HUDEP-2 (cell line): Measurements from ENCODE around the gene UBXN4.
A peak's percentile ranks its signal among the peaks of the same experiment; 100 is the strongest.
"Not testable (repeated sequence)": the region's sequence is repeated elsewhere in the genome, so short reads cannot be mapped to it uniquely, and the experiment has no call there.

Source experiments
- DNase-seq, 76 experiments: peaks; one replicate each; lab custom pipeline; 2025; ENCODE audit not compliant: unreplicated experiment in 76 of 76; lab: John Stamatoyannopoulos, UW

The UBXN4 gene

DNA sequence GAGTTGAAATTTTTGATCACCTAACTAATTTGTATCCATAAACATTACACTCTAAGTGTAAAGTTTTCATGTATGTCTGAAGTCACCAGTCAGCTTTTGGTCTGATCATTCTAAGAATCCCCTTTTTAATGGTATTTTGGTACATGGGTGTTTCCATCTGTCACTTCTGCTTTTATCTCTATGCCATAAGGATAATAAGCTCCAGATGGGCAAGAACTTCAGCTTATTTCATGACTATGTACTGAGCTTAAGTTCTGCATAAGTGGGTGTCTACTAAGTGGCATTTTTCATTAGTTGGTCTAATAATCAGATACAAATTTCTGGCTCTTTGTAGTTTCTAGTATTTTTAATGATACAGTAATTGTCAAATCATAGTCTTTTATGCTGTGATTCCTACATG is 20.4 kb downstream of the UBXN4 start:
- DNase-seq: no peak

DNA sequence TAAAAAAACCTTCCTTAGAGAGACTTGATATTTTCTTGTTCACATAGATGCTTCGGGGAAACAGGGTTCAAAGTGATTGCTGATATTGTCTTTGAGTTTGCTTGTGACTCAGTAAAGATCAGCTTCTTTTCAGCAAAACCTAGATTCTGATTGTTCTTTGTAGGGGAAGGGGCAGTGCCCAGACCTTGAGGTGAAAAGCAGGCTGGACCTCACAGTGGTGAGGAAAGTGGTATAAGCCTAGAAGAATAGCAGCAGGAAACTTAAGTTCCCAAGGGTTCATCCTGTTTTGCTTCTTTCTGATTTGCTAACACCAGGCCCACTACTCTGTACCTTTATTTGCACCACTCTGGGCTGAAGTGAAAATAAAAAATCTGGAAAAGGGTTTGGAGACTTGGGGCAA is 20.9 kb downstream of the UBXN4 start:
- no peak for DNase-seq

DNA sequence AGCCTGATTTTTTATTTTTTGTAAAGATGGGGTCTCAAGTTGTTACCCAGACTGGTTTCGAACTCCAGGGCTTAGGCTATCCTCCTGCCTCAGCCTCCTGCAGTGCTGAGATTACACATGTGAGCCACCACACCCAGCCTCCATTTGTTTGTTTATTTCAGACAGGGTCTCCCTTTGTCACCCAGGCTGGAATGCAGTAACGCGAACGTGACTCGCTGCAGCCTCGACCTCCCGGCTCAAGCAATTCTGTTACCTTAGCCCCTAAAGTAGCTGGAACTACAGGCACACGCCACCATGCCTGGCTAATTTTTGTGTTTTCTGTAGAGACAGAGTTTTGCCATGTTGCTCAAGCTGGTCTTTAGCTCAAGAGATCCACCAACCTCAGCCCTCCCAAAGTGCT is 27.2 kb downstream of the UBXN4 start:
- DNase-seq: no peak

DNA sequence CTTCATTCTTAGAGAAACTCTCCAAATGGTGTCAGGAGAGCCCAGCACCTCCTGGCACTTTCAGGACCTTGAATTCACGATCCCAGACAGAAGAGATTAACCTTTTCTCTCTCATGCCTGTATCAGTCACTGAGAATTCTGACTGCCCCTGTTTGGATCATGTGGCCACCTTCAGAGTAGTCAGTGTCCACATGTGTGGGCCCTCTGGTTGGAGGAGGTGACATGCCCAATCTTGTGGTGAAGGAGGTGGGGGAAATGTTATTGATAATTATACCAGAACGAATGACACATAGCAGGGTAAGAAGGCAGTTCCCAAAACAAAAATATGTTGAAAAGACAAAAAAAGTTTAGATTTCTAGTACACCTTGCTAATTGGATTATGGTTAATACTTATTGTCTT is 31.7 kb downstream of the UBXN4 start:
- DNase-seq: no peak

DNA sequence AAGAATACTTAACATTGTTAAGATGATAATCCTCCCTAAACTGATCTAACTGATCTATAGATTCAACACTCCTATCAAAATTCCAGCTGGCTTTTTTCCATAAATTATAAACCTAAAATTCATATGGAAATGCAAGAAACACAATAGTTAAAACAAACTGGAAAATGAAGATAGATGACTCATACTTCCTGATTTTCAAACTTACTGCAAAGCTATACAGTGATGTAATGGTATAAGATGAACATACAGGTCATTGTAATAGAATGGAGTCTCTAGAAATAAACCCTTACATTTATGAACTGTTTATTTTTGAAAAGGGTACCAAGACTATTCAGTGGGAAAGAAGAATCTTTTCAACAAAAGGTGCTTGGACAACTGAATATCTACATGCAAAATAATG is 32.3 kb downstream of the UBXN4 start:
- DNase-seq: no peak

DNA sequence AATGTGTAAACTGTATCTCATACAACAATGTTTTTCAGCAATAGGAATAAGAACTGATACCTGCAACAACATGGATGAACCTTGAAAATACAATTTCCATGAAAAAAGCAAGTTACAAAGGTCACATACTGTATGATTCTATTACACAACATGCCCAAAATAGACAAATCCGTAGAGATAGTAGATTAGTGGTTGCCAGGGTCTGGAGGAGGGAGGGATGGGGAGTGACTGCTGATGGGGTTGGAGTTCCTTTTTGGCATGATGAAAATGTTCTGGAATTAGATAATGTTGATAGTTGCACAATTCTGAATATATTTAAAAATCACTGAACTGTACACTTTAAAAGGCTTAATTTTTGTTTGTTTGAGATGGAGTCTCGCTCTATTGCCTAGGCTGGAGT is 33.8 kb downstream of the UBXN4 start:
- DNase-seq: no peak

DNA sequence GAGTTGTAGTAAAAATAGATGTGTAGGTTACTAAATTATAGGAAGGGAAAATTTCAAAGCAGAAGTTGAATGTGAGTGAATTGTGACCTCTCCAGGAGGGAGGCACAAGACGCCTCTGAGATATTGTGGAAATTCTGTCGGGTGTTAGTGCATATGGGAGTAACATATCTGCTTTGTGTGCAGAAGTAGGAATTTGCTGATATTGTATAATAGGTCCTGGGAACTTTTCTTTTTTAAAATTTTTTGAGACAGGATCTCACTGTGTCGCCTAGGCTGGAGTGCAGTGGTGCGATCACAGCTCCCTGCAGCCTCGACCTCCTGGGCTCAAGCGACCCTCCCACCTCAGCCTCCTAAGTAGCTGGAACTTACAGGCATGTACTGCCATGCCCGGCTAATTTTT is 34.7 kb downstream of the UBXN4 start:
- DNase-seq: no peak

DNA sequence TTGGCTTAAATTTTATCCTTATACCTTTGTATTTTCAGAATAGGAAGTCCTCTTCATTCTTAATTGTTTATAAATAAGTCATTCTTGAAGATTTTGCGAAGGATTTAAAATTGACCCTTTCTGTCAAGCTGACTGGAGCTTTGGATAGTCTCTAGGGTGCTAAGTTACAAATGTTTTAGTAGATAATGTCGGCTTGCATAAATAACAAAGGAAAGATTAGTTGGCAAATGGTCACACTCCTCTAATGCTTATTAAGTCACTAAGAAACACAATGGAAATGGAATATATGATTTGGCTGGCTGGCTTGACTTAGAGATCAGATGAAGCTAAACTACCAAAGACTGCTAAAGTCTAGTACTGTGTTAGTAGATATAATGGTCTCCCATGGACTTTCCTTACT is 40.6 kb downstream of the UBXN4 start:
- DNase-seq: no peak

DNA sequence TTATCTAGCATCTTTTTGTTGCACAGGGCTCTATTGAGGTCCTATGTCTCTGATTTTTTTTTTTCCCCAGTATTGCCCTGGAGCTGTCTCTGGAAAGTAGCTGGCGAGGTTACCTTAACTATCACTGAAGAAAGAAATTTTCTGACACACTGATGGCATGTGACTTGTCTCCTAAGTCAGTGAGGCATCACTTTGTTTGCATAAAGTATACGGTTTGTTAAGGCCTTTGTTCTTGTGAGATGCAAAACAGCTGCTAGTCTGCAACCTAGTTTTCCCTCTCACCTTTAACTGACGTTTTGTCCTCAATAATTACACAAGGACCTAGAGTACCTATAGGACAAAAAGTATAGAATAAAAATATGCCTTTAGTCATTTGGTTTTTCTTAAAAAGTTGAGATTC is 41.8 kb downstream of the UBXN4 start:
- no peak for DNase-seq

DNA sequence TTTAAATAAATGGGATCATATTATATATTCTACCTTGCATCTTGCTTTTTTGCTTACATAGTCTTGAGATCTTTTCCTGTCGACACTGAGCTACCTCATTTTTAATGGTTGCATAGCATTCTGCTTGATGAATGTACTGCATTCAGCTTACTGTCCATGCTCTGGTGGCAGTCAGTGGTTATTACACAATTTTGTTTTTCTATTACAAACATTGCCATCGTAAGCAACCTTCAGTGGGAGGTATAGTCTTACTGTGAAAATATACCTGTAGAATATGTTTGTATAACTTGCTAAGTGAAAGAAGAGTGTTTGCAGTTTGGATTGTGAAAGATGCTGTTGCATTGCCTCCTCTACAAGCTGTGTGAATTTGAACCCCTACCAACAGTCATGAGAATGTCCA is 43.4 kb downstream of the UBXN4 start:
- DNase-seq: no peak

DNA sequence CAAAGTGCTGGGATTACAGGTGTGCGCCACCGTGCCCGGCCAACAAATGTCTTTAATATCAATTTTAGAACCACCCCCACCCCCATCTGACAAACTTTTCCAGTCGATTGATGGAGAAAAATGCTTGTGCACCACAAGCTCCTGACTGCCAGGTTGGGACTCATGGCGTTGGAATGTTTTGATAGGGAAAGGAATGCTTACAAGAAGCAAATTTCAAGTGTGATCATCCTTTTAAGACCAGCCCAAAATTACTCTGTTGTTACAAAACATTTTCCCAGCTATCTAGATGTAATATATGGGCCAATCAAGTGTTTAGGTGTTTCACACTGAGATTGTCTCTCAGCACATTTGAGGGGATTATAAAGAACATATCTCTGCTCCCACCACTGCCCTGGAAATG is 45.2 kb downstream of the UBXN4 start:
- no peak for DNase-seq

DNA sequence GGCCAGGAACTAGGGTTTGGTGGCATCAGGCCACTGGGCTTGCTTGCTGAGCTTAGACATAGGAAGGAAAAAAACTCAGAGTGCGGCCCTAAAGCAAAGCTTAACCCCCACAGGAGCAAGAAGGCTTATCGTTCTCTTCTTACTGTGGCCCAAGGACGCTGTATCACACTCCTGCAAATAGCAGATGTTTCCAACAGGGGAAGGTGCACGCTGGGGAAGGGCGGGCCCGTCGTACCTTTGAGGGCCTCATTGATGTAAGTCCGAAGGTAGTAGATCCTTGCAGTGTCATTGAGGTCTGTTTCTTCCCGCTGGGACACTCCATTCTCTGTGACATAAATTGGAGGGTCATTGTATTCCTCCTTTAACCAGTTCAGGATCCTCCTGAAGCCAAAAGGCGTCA is 48.8 kb downstream of the UBXN4 start:
- DNase-seq: no peak

DNA sequence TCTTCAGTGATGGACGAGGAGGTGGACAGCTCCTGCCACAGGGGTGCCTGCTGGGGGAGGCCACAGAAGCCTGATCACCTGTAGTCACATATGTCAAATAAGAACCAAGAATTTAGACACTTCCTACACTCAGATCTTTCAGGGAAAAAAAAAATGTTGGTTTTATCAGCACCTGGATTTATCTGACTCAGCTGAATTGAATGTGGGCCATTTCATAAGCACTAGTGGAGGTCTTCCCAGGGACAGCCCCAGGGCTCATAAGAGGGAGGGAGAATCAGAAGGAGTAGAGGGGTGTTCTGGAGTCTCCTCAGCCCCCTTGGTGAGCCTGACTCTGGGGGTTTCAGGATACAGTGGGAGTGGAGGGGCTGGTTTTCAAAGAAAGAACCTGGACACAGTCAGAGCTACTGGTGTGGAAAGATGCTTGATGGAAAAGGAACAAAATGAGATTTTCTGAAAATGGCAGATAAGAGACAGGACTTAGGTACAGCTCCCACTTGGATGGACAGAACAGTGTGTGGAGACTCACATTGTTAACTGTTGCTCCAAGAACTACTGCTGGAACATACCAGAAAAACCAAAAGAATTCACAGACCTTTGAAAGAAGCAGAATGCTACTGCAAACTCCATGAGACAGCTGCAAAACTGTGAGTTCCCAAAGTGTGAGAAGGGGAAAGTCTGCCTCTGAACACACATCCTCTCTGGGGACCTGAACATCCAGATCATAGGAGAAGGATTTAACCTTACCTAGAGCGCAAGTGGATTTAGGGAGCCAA is 49.9 kb downstream of the UBXN4 start:
- no peak for DNase-seq

DNA sequence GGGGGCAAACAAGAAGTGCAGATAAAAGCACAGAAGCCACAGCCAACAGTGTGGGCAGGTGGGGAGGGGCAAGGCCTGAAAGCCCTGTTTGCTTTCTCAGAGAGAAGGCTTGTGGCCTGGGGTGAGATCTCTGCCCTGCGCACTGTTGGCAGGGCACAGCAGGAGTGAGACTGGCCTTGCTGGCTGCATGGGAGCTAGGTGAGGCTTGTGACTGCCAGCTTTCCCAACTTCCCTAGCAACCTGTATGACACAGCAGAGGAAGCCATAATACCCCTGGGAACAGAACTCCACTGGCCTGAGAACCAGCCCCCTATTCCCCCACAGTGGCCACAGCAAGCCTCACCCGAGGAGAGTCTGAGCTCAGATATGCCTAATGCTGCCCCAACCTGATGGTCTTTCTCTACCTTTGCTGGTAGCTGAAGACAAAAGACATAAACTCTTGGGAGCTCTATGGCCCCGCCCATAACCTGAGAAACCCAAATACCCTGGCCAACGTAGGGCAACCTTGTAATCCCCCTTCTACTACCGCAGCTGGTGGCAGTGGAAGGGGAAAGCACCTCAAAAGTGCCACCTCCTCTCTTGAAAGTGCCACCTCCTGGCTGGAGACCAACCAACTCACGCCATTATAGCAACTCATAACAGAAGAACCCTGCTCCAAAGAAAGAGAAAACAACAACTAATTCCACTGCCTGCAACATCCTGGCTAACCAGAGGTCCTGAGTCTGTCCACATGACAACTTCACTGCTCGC is 50.9 kb downstream of the UBXN4 start:
- DNase-seq: no peak

DNA sequence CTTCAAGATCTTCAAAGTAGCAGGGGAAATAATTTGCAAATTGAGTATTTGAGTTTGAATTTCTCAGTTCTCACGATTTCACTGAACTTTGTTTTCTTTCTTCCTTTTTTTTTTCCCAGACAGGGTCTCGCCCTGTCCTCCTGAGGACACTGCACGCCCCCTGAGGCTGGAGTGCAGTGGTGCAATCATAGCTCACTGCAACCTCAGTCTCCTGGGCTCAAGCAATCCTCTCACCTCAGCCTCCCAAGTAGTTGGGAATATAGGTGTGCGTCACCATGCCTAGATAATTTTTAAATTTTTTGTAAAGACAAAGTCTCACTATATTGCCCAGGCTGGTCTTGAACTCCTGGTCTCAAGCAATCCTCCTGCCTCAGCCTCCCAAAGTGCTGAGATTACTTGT is 54.0 kb downstream of the UBXN4 start:
- DNase-seq: not testable (repeated sequence)

DNA sequence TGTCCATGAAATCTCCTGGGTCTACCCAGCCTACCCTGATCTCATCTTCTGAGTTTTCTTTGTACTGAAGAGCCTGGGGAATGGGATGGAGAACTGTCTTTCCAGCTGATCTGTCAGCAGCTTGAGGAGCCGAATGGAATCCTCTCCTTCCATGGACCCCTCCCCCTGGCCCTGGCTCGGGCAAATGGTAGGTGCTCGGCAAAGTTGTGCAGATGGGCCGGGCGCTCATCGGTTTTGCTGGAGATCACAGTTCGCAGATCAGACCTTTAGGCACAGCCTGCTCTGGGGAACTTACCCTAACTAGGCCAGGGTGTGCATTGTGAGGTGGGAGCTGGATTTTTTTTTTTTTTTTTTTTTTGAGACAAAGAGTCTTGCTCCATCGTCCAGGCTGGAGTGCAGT is 55.0 kb downstream of the UBXN4 start:
- DNase-seq: no peak

DNA sequence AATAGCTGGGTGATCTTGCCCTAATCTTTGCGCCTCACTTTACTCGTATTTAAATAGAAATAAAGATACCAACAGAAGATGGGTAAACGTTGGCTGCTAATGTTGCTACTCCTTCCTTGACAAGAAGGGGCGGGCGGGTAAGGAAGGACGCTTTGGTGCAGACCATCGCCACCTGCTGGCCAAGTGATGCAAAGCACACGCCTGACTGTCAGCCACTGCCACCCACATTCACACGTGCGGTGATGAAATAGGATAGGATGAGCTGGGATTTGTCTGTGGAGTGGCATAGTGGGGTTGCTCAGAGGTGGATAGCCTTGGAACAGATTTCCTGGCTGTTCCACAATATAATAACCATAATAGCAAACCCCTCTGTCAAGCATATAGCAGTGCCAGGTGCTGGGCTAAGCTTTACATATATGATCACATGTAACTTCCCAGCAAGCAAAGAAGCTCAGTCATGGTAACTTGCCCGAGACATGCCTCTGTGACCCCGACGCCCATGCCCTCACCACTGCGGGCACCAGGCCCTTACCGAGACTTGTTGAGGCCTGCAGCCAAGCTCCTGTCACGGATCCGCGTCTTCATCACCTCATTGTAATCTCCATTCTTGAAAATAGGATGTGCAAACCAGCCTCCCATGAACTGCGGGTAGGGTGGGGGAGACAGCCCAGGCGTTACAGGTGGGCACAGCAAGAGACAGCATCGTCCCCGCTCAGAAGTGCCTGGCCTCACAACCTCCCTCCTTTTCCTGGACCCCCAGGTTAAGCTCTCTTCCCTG is 56.0 kb downstream of the UBXN4 start:
- peak in 68 of 76 experiments; percentile 1 to 74 (median 47) for DNase-seq

DNA sequence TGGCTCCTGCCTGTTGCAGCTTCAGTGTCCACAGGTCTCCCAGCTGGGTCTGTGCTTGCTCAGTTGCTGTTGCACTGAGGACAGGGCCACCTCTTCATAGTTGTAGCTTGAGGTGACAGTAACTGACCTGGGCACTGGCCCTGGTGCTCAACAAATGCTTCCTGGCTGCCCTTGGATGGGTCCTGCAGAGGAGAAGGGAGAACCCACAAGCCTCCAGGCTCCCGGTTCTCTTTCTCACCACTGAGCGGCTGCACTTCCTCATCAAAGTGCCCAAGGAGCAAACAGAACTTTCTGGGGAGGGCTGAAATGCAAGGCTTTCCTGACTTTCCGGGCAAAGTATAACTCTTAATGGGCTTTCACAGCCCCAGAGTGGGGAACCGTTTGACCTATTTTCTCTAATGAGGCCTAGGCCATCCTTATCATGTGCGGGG is 56.6 kb downstream of the UBXN4 start:
- no peak for DNase-seq

DNA sequence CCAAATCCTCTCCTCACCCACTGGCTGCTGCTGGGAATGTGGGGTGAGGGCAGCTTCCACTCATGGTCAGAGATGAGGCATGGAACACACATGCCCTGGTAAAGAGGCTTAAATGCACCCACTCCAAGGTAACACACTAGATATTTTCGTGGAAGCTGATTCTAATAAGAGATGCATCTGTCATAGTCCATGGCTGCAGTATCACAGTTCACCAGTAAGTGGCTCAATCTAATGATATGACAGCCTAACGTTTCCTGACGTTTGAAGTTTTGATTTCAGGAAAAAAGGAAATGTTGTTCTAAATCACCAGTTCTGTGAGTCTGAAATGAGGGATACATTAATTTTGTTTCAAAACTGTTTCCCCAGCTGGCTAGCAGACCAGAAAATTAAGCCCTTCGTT is 57.1 kb downstream of the UBXN4 start:
- DNase-seq: peak in 1 of 76 experiments; percentile 8

DNA sequence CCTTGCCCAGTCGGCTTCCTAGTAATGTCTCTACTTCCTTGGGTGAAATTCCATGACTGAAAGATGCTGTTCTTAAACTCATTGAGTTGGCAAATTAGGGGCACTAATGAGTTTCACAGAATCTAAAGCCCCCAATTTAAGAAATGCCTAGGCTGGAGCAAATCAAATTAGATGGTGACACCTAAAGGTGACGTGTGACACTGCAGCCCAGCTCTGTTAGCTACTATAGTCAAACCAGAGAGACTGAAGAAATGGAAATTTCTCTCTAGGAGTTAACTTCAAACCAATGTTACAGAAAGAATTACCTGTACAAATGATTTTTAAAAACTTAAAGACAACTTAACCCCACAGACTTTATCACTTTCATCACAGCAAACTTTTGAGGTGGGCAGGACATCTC is 58.1 kb downstream of the UBXN4 start:
- no peak for DNase-seq
